NCI-H2107 treated with DMSO at 0.1 percent for 48 hours (cell line): Measurements from ENCODE around the gene VWA5A.

ENCODE experiments used
- DNase-seq: peaks from one replicate; lab custom pipeline; 2025; ENCODE audit not compliant: unreplicated experiment; lab: John Stamatoyannopoulos, UW

The VWA5A gene

GRCh38 chr11:124114942-124115781, at the start of gene VWA5A:
TSS of gene VWA5A (plus strand) at chr11:124115450. CDS start at chr11:124117512, 2,062 bp downstream.
- no peak for DNase-seq

- no peak for DNase-seq
Observed at GRCh38 chr11:124068601-124069110, 46.6 kb upstream of the VWA5A start.

GRCh38 chr11:124069429-124070401, 45.5 kb upstream of the VWA5A start:
- DNase-seq = peak; percentile 2

GRCh38 chr11:124070915-124071622, 44.2 kb upstream of the VWA5A start:
- peak; percentile 4 for DNase-seq

- no peak for DNase-seq
Observed at GRCh38 chr11:124071623-124071948, 43.7 kb upstream of the VWA5A start.

- no peak for DNase-seq
Observed at GRCh38 chr11:124072147-124072546, 43.1 kb upstream of the VWA5A start.

GRCh38 chr11:124074554-124074953, 40.7 kb upstream of the VWA5A start:
- no peak for DNase-seq

- no peak for DNase-seq
Observed at GRCh38 chr11:124075492-124075840, 39.8 kb upstream of the VWA5A start.

GRCh38 chr11:124075841-124076651, 39.2 kb upstream of the VWA5A start:
- DNase-seq = no peak

GRCh38 chr11:124077266-124077665, 38.0 kb upstream of the VWA5A start:
- no peak for DNase-seq

- no peak for DNase-seq
Observed at GRCh38 chr11:124078591-124078990, 36.7 kb upstream of the VWA5A start.

GRCh38 chr11:124079631-124080326, 35.5 kb upstream of the VWA5A start:
- DNase-seq = no peak

GRCh38 chr11:124080327-124081001, 34.8 kb upstream of the VWA5A start:
- no peak for DNase-seq

- DNase-seq = no peak
Observed at GRCh38 chr11:124081483-124081882, 33.8 kb upstream of the VWA5A start.

- DNase-seq = no peak
Observed at GRCh38 chr11:124082371-124082770, 32.9 kb upstream of the VWA5A start.

- DNase-seq = no peak
Observed at GRCh38 chr11:124085583-124085982, 29.7 kb upstream of the VWA5A start.

GRCh38 chr11:124085997-124086846, 29.0 kb upstream of the VWA5A start:
- no peak for DNase-seq

- no peak for DNase-seq
Observed at GRCh38 chr11:124090996-124091395, 24.3 kb upstream of the VWA5A start.
